Vagina (tissue), 2 donors: ENCODE results near the gene SUGCT.

Experiments
- CTCF ChIP-seq, 3 experiments: fragments of 450-650 bp in 2 of 3; fragments of 200-600 bp in 1 of 3; sonication (generic) in 1 of 3; IDR thresholded peaks; one replicate each; pipeline ENCODE4 v1.5.1; 2017 to 2019; ENCODE audit warnings: antibody characterized with exemption in 3 of 3, mild to moderate bottlenecking in 2 of 3, moderate library complexity in 2 of 3
- POLR2A ChIP-seq, 2 donors: fragments of 450-650 bp; IDR thresholded peaks; one replicate each; pipeline ENCODE4 v1.6.1; 2017; ENCODE audit warnings: antibody characterized with exemption in 2 of 2, mild to moderate bottlenecking in 2 of 2, moderate library complexity in 2 of 2

GRCh38 chr7:40804477-40805215, 669.8 kb downstream of the SUGCT start:
- TF ChIP-seq CTCF (IDR thresholded peaks at IDR 0.05), result no peak
- TF ChIP-seq POLR2A (IDR thresholded peaks at IDR 0.05), result no peak
